Lower leg skin (tissue), 3 donors: ENCODE results near the gene KRABD2.

Experiments used
- POLR2A ChIP-seq, 2 donors: fragments of 450-650 bp; IDR thresholded peaks; one replicate each; pipeline ENCODE4 v1.6.1; 2016 to 2017; ENCODE audit warnings: antibody characterized with exemption in 2 of 2, mild to moderate bottlenecking in 1 of 2, moderate library complexity in 1 of 2
- TF ChIP-seq, protein P1 (sequence below), 3 donors: fragments of 450-650 bp; IDR thresholded peaks; one replicate each; pipeline ENCODE4 v1.5.1; 2016; ENCODE audit warnings: antibody characterized with exemption in 3 of 3, mild to moderate bottlenecking in 3 of 3, moderate library complexity in 2 of 3

DNA sequence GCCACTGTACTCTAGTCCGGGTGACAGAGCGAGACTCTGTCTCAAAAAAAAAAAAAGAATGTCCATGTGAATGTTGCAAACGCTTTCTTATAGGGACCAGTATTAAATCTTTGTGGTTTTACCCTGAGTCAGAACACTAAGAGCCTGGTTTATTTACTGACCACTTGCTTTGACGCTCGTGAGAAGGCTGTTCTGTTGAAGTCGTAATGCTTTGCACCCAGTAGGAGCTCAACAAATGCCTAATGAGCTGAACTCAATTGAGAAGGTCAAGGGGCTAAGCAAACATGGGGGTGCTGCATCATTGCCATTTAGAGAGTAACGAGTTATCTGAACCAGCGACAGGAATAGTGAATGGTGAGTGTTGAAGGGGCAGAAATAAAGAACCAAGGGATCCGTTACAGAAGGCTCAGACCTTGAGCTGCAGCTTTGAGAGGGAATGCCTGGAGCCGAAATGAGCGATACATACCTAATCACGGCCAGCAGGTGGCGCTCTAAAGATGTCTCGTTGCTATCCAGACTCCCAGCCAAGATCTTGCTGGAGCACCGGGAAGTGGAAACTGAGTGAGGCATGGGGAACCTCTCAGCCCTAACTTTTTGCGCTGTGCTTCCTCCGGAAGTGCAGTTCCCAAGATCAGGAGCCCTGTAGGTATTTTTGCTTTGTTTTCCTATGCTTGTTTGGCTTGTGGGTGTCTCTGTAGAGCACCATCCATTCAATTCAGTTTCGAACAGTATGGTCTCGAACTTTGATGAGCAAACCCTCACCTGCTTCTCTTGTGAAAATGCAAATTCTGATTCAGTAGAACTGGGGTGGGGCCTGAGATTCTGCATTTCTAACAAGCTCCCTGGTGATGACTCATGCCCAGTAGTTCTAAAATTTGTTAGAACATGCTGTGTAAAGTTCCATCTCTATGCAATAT, 33.7 kb upstream of the KRABD2 start:
- TF ChIP-seq, protein P1, sequence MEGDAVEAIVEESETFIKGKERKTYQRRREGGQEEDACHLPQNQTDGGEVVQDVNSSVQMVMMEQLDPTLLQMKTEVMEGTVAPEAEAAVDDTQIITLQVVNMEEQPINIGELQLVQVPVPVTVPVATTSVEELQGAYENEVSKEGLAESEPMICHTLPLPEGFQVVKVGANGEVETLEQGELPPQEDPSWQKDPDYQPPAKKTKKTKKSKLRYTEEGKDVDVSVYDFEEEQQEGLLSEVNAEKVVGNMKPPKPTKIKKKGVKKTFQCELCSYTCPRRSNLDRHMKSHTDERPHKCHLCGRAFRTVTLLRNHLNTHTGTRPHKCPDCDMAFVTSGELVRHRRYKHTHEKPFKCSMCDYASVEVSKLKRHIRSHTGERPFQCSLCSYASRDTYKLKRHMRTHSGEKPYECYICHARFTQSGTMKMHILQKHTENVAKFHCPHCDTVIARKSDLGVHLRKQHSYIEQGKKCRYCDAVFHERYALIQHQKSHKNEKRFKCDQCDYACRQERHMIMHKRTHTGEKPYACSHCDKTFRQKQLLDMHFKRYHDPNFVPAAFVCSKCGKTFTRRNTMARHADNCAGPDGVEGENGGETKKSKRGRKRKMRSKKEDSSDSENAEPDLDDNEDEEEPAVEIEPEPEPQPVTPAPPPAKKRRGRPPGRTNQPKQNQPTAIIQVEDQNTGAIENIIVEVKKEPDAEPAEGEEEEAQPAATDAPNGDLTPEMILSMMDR (IDR thresholded peaks at IDR 0.05) = peak in 1 of 3 donors; percentile 73
- no peak for TF ChIP-seq POLR2A (IDR thresholded peaks at IDR 0.05)
